HG03103 (cell line): ENCODE results near the gene C2CD3.
"Not testable (repeated sequence)": the region's sequence is repeated elsewhere in the genome, so short reads cannot be mapped to it uniquely, and the experiment has no call there.

Source experiments
- ATAC-seq: cut with Tn5 transposase; IDR thresholded peaks from one replicate; pipeline ENCODE4 v1.9.1; 2021; ENCODE audit warnings: low read depth; ENCODE audit not compliant: unreplicated experiment

The C2CD3 gene

DNA sequence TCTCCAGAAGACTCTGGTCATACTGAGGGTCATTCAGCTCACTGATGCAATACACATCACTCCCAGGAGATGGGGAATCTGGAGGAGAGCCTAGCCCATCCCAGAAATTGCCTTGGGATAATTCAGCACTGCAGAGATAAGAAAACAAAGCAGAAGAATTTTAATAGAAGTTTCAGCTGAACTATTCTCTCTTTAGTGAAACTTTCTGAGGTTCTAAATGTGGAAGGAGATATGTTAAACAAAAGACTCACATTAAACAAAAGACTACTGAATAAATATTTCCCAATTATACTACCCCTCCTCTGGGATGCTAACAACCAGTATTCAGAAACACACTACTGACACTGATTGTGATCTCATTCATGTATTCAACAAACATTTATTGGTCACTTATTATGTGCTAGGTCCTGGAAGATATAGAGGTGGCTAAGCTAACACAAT, 47.8 kb downstream of the C2CD3 start:
- no peak for ATAC-seq

DNA sequence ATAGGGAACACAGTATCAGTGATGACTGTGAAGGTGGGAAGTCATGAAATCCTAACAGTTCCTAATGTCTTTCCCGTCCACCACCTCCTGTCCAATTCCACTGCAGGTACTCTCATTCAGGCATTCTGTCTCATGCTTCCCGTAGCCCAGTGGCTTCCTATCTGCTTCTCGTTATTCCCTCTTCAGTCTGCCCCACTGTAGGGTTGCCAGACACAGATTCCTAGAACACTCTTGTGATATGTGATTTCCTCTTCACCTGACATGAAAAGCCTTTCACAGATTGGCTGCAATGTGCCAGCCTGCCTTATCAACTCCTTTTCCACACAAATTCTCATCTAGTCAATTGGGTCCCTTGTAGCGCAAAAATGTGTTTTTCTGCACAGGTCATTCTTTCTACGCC, 49.0 kb downstream of the C2CD3 start:
- ATAC-seq: no peak

DNA sequence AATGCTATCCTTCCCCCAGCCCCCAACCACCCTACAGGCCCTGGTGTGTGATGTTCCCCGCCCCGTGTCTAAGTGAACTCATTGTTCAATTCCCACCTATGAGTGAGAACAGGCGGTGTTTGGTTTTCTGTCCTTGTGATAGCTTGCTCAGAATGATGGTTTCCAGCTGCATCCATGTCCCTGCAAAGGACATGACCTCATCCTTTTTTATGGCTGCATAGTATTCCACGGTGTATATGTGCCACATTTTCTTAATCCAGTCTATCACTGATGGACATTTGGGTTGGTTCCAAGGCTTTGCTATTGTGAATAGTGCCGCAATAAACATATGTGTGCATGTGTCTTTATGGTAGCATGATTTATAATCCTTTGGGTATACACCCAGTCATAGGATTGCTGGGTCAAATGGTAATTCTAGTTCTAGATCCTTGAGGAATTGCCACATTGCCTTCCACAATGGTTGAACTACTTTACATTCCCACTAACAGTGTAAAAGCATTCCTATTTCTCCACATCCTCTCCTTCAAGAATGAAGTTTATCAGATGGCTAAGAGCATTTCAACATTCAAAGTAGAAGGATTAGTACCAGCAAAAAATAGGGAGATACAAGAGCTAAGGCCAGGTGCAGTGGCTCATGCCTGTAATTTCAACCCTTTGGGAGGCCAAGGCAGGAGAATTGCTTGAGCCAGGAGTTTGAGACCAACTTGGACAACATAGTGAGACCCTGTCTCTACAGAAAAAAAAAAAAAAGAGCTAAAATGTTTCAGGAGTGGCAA, 50.4 kb downstream of the C2CD3 start:
- ATAC-seq: not testable (repeated sequence)

DNA sequence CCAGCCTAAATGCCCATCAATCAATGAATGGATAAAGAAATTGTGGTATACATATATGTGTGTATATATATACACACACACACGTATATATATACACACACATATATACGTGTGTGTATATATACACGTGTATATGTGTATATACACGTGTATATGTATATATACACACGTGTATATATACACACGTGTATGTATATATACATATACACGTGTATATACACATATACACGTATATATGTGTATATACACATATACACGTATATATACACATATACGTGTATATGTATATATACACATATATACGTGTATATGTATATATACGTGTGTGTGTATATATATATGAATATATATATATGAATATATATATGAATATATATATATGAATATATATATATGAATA, 54.1 kb downstream of the C2CD3 start:
- ATAC-seq: no peak

DNA sequence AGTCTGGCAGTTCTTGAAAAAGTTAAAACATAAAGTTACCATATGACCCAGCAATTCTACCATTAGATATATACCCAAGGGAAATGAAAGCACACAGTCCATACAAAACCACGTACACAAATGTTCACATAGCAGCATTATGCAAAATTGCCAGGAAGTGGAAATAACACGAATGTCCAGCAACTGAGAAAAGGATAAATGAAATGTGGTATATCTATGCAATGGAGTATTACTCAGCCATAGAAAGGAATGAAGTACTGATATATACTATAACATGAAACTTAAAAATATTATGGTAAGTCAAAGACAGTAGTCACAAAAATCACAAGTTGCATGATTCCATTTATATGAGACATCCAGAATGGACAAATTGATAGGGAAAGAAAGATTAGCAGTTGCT, 57.9 kb downstream of the C2CD3 start:
- no peak for ATAC-seq

DNA sequence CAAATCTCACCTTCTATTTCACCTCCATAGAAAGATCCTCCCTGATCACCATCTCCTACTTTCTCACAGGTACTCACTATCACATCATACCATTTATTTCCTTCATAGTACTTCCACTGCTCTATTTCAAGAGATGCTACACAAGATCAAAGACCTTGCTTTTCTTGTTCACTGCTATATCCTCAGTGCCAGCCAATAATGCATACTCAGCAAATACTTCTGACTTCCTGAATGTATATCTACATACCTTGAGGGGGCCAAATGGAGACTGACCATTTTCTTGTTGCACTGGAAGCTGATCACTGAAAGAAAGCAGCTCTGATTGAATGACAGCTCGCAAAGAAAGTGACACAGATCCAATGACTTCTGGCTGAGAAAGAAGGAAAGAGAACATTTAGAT, 64.7 kb downstream of the C2CD3 start:
- no peak for ATAC-seq

DNA sequence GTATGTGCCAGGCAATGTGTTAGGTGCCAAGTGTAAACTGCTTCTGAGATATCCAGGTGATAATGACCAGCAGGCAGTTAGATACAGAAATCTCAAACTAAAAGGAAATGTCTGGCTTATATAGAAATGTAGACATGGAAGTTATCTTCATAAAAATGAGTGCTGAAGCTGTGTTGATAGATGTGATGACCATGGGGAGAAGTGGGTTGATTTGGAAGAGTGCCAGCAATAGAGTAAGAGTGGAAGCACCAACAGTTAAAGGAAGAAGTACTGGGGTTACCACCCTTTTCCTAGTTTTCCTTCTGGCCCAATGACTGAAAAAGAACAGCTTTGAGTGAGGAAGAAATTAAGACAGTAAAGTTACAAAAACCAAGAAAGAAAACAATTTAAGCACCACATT, 68.5 kb downstream of the C2CD3 start:
- ATAC-seq: no peak

DNA sequence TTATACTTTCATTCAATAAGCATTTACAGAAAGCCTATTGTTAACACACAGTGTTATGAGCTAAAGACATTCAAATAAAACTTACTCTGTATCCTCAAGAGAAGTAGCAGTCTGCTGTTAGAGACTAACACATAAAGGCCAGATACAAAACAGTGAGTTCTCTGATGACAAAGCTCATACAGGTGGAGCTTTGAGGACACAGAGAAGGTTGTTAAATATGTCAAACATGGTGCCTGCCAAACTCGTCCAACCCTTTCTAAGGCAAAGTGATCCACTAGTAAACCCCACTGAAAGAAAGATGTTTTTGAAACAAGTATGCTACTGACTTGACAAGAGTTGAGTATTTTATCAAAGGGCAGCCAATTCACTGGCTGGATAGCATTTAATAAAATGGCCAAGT, 70.1 kb downstream of the C2CD3 start:
- ATAC-seq: no peak

DNA sequence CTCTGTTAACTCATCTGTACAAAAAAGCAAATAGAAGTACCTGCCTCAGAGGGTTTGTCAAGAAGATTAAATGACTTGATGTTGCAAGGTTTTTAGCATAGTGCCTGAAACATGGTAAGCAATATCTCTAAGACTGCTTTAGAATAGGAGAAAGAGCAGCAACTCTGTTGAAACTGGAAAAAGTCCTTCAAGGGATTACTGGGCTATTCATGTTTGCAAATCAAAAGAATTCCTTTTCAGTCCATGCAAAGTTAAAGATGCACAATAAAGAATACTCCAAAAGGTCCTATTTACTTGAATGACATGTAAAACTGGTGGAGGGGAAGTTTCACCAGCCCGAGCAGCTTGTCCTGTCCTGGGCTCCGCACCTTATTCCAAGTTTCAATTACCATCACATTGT, 70.6 kb downstream of the C2CD3 start:
- ATAC-seq: no peak

DNA sequence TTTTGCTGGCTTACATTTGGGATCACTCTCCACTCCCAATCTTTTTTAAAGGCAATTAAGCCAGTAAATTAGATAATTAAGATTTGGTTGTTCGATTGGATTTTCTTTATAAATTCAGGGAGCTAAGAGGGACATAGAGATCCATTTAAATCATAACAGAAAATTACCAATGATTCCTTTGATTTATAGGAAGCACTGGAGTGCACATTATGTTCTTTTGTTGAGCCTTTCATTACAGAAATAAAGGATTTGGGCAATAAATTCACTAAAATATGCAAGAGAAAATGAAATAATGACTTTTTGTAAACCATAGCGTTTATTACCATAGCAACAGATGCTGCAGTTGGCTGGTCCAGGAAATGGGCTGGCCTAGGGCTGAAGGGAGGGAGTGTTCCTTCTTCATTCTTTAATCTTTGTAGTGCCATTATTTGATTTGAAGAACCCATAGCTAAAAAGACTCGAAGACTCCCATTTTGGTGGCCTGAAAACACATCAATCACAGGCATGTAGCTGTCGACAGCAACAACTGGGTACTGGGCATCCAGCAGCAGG, 73.0 kb downstream of the C2CD3 start:
- no peak for ATAC-seq

DNA sequence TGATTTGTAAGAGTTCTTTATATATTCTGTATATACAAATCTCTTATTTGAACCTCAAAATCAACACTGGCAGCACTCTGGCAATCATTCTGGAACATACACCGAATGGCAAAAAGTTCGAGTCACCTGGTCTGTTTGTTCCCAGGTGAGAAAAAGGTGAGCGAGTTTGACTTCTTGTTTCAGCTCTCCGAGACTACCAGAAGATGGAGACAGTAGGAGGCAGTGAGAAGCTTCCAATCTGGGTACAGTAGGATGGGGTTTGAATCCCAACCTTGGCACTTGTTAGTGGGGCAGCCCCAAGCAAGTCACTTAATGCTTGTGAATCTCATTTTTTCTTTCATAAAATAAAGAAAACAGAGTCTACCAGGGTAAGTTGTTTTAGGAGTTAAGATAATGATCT, 76.4 kb downstream of the C2CD3 start:
- ATAC-seq: no peak

DNA sequence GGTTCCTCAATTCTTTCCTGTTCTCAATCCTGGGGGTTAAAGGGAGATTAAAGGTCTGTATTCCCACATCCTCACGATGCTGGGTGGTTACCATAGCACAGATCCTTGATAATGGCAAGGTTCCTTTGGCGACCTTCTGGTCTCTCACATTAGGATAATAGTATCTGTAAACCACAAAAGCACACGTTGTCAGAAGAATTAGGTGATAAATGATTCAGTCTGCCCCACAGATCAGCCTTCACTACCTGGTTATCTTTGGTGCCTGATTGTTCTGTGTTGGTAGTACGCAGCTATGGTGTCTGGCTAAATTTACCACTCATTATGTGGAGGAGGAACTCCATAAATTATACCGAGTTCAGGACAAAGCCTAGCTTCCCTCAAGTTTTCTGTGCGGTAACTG, 78.4 kb downstream of the C2CD3 start:
- no peak for ATAC-seq

DNA sequence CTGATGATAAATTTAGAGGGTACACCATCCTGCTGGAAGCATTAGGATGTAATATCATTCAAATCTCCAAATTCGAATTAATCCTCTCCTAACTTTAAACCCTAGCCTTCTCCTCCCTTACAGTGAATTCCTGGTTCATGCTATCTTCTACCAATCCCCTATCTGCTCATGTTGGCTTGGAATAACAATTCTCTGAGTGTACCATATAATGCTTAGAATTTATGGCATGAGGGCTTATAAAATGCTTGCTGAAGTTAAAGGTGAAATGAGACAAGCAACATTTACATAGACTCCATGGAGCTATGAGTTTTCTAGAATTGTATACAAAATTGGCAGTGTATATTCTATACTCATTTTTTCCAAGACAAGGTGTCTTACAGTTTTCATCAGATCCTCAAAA, 79.3 kb downstream of the C2CD3 start:
- ATAC-seq: no peak

DNA sequence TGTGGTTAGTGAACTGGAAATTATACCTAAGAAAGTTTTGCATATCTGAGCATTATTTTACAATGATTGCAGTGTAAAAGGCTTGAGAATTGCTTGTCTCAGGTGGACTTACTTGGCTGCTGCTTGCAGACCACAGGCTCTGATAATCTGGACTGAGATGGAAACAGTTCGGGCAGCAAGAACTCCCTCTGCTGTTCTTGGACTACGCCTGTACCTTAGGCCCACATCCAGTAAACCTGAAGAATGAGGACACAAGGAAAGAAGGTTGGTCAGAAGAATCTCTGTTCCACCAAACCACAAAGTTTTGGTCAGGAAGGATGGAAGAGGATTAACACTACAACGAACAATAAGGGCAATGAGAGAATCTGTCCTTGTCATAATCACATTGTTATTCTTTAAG, 80.1 kb downstream of the C2CD3 start:
- no peak for ATAC-seq

DNA sequence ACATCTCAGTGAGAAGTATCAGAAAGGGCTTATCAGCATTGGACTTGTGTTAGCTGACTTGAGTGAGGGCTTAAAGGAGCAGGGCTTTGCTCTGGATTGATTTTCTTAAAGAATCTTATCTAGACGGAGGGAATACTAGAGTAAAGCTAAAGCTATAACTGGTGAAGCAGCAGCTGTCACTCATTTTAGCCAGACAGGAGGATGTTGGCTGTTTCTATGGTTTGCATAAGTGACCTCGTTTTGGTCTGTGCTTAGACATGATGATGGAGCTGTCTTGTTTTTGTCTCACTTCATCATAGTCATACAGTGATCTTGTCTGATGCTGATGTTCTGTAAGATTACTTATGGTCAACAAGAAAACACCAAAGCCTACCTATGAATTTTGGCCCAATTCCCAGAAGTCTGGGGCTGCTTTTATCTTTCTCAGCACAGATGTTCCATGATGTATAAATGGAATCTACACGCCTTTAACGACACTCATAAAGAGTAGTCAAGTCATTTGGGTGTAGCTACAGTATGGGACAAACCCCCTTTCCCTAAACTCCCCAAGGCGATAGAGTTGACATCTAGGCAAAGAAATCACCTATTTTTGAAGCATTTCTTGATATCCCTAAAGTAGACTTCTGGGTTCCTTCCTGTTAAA, 84.4 kb downstream of the C2CD3 start:
- ATAC-seq: no peak

DNA sequence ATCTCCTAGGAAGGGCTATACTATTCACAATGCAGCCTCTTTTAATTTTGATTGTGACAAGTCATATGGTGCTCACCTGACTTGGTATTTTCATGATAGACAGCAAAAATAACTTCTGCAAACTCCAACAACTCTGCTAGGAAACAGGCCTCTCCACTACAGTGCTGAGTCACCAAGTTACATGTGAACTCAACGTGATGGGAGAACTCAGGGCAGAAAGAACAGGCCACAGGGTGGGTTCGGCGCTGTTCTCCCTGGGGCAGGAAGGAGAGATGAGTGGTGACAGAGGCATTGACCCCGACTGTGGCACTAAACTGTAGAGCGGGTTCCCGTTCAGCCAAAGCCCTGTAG, 85.3 kb downstream of the C2CD3 start:
- ATAC-seq: no peak

DNA sequence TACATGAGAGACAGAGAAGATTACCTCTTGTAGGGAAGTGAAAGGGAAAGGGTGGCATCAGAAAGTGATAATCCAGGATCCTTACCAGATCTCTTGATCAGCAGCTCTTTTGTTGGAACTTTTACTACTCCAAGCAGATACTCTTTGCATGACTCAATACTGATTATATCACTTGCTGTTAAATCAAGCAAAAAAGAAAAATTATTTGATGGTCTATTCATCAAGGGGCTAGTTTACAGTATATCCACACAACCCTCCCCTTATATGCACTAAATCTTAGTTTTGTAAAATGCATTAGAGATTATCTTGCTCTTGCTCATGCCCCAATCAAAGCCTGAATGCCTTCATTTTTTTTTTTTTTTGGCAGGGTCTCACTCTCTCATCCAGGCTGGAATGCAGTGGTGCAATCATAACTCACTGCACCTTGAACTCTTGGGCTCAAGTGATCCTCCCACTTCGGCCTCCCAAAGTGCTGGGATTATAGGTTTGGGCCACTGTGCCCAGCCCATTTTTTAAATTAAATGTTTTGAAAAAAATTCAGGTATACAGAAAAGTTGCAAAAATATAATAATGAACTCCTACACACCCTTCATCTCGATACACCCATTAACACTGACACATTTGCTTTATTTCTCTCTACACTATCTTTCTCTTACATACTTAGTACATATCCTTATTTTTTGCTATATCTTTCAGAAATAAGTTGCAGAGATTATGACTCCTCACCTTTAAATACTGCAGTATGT, 85.8 kb downstream of the C2CD3 start:
- ATAC-seq: no peak

DNA sequence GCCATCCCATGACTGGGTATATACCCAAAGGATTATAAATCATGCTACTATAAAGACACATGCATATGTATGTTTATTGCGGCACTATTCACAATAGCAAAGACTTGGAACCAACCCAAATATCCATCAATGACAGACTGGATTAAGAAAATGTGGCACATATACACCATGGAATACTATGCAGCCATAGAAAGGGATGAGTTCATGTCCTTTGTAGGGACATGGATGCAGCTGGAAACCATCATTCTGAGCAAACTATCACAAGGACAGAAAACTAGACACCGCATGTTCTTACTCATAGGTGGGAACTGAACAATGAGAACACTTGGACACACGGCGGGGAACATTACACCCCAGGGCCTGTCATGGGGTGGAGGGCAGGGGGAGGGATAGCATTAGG, 86.9 kb downstream of the C2CD3 start:
- ATAC-seq: not testable (repeated sequence)

DNA sequence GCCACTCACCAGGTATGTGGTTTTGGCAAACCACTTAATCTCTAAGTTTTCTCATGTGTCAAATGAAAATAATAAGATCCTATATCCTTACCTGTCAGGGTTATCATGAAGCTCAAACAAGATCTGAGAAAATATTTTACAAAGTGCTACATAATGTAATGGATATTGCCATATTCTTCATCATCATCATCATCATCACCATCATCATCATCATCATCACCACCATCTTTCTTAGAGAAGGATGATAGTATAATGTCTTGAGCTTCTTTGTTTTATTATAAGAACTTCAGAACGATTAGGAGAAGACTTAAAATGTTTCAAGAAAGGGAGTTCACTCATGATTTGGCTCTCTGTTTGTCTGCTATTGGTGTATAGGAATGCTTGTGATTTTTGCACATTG, 89.4 kb downstream of the C2CD3 start:
- ATAC-seq: no peak

DNA sequence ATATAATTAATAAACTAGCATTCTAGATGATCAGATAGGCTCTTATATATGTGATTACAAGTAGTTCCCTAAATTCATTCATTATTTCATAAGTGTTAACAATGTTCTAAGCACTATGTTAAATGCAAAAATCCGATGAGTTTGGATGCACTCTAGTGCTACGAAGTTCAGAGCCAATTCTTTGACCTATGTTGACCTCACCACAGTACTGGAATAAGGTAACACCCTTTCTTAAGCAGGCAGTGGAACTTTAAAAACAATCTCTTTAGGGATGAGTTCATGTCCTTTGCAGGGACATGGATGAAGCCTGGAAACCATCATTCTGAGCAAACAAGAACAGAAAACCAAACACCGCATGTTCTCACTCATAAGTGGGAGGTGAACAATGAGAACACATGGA, 93.6 kb downstream of the C2CD3 start:
- ATAC-seq: no peak

DNA sequence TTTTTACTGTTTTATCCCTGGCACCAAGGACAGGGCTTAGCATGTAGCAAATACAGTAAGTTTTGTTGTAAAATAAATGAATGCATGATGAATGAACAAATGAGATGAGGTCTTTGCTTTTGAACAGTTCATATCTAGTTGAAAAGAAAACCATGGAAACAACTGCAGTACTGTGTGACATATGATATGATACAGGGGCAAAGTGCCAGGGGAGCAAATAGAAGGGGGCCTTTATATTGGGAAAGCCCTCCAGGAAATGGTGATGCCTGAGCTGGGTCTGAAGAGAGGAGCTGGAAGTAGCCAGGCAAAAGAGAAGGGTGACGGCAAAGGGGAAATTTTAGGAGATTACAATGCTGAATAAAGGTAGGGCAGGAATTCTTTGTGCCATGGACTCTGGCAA, 98.1 kb downstream of the C2CD3 start:
- no peak for ATAC-seq

DNA sequence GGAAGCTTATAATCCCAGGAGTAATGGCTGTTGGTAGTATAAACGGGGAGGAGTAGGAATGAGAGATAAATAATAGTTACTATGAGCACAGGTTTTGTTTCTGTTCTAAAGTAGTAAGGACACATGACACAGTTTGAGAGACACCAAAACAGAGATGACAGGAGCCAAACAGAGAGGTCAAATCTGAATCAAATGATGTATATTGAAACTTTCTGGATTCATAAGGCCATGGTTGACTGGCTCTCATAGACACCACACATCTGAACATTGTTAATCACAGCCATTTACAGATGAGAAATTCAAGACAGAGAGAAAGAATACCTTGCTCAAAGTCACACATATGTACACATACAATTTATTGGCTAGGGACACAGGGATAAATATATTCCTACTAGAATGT, 98.5 kb downstream of the C2CD3 start:
- no peak for ATAC-seq
